SK-N-SH (cell line): ENCODE measurements around the gene MYH11. TPM values are rescaled to one million over a fixed set of nuclear protein-coding genes. Genes with fewer than 3 reads are reported as not detected.
A peak's percentile ranks its signal among the peaks of the same experiment; 100 is the strongest.

Source experiments
- CTCF ChIA-PET: fragments of 300-600, 350-600 bp; formaldehyde crosslinking; extraction: SDS; loops from one replicate; lab custom pipeline; 2021; lab: Yijun Ruan, JAX
- POLR2A ChIA-PET: fragments of 350-600 bp; sonication (Branson Sonifier 250); formaldehyde crosslinking; extraction: SDS; loops from one replicate; lab custom pipeline; 2020; ENCODE audit warnings: antibody characterized with exemption, inconsistent platforms; lab: Yijun Ruan, JAX
- DNase-seq: peaks from one replicate; pipeline ENCODE4 v3.0.0; 2012
- H2AFZ ChIP-seq: fragments of 200-600 bp; sonication (generic); 2 replicates; pipeline ENCODE4 v1.8.1; 2016; ENCODE audit warnings: antibody characterized with exemption, mild to moderate bottlenecking, low read depth
- H3F3A ChIP-seq: fragments of 200-600 bp; sonication (generic); replicated peaks from 2 replicates; pipeline ENCODE3; 2016; ENCODE audit warnings: antibody characterized with exemption, mild to moderate bottlenecking; ENCODE audit not compliant: insufficient read depth
- H3K27ac ChIP-seq, 2 experiments: fragments of 200-500 bp in 1 of 2; fragments of 200-600 bp in 1 of 2; sonication (Bioruptor generic) in 1 of 2; sonication (generic), shearing (Covaris generic) in 1 of 2; 2 replicates each; pipeline versions ENCODE4 v1.5.1 to v1.6.1; 2014 to 2016; ENCODE audit warnings: low read depth in 2 of 2, inconsistent platforms in 1 of 2, low read length in 1 of 2, mild to moderate bottlenecking in 1 of 2, mixed read lengths in 1 of 2
- H3K27me3 ChIP-seq: fragments of 200-600 bp; sonication (generic), shearing (Covaris generic); 2 replicates; pipeline ENCODE4 v1.6.1; 2016; ENCODE audit warnings: mixed run types; ENCODE audit not compliant: insufficient read depth
- H3K36me3 ChIP-seq, 2 experiments: fragments of 200-500 bp in 1 of 2; fragments of 200-600 bp in 1 of 2; sonication (Bioruptor generic) in 1 of 2; sonication (generic) in 1 of 2; replicated peaks in 1 of 2; 2 replicates each; pipeline versions ENCODE3 to v1.5.1; 2014 to 2016; ENCODE audit warnings: low read length in 1 of 2, mild to moderate bottlenecking in 1 of 2; ENCODE audit not compliant: insufficient read depth in 2 of 2, control insufficient read depth in 1 of 2
- H3K4me1 ChIP-seq, 2 experiments: fragments of 200-500 bp in 1 of 2; fragments of 200-600 bp in 1 of 2; sonication (Bioruptor generic) in 1 of 2; sonication (generic), shearing (Covaris generic) in 1 of 2; 2 replicates each; pipeline versions ENCODE4 v1.5.1 to v1.6.1; 2014 to 2016; ENCODE audit warnings: low read depth in 1 of 2, low read length in 1 of 2, mixed run types in 1 of 2; ENCODE audit not compliant: insufficient read depth in 2 of 2, control insufficient read depth in 1 of 2
- H3K4me2 ChIP-seq: fragments of 200-600 bp; sonication (generic), shearing (Covaris generic); 2 replicates; pipeline ENCODE4 v1.6.1; 2017; ENCODE audit warnings: mixed run types
- H3K4me3 ChIP-seq, 2 experiments: fragments of 200-500 bp in 1 of 2; fragments of 200-600 bp in 1 of 2; sonication (Bioruptor generic) in 1 of 2; sonication (generic), shearing (Covaris generic) in 1 of 2; 2 replicates each; pipeline versions ENCODE4 v1.5.1 to v1.8.1; 2014 to 2016; ENCODE audit warnings: low read depth in 2 of 2, inconsistent platforms in 1 of 2, low read length in 1 of 2, mild to moderate bottlenecking in 1 of 2, mixed read lengths in 1 of 2, moderate library complexity in 1 of 2
- H3K79me2 ChIP-seq: fragments of 200-600 bp; sonication (generic); 2 replicates; pipeline ENCODE4 v1.8.1; 2017; ENCODE audit warnings: mild to moderate bottlenecking; ENCODE audit not compliant: insufficient read depth
- H3K9ac ChIP-seq: fragments of 200-600 bp; sonication (generic); 2 replicates; pipeline ENCODE4 v1.6.1; 2017; ENCODE audit warnings: mixed run types
- H3K9me2 ChIP-seq: fragments of 200-600 bp; sonication (generic); 2 replicates; pipeline ENCODE4 v1.6.1; 2017; ENCODE audit warnings: mixed run types
- H3K9me3 ChIP-seq: fragments of 200-600 bp; sonication (generic); 2 replicates; pipeline ENCODE4 v1.6.1; 2017; ENCODE audit warnings: mixed run types, mild to moderate bottlenecking, moderate library complexity
- H4K20me1 ChIP-seq: fragments of 200-600 bp; sonication (generic); 2 replicates; pipeline ENCODE4 v1.6.1; 2017; ENCODE audit warnings: mild to moderate bottlenecking, mixed run types; ENCODE audit not compliant: insufficient read depth
- CTCF ChIP-seq: fragments of 200-600 bp; sonication (generic); IDR thresholded peaks from 2 replicates; pipeline ENCODE4 v1.6.1; 2017; ENCODE audit warnings: antibody characterized with exemption, mild to moderate bottlenecking, moderate library complexity
- EP300 ChIP-seq, 2 experiments: IDR thresholded peaks; 2 replicates each; pipeline versions ENCODE4 v1.4.0 to v1.6.1; 2012; ENCODE audit warnings: borderline replicate concordance in 1 of 2, low read depth in 1 of 2, low read length in 1 of 2
- EZH2phosphoT487 ChIP-seq: fragments of 200-600 bp; sonication (generic); IDR thresholded peaks from 2 replicates; pipeline ENCODE4 v1.6.1; 2017; ENCODE audit warnings: low read depth, mixed run types, mild to moderate bottlenecking, antibody characterized with exemption, moderate library complexity, borderline replicate concordance
- MEF2A ChIP-seq: IDR thresholded peaks from 2 replicates; pipeline ENCODE4 v1.4.0; 2012; ENCODE audit warnings: low read depth, borderline replicate concordance
- MXI1 ChIP-seq: IDR thresholded peaks from 2 replicates; pipeline ENCODE4 v1.6.1; 2012; ENCODE audit warnings: mild to moderate bottlenecking, low read depth, low read length, improper control_type of control experiment
- NRF1 ChIP-seq: IDR thresholded peaks from 2 replicates; pipeline ENCODE4 v1.6.1; 2012; ENCODE audit warnings: low read depth, mild to moderate bottlenecking, low read length
- PBX3 ChIP-seq: IDR thresholded peaks from 2 replicates; pipeline ENCODE4; 2012
- REST ChIP-seq: IDR thresholded peaks from 2 replicates; pipeline ENCODE4 v1.6.1; 2012; ENCODE audit warnings: mild to moderate bottlenecking, low read depth, low read length, moderate library complexity
- RFX5 ChIP-seq: IDR thresholded peaks from 2 replicates; pipeline ENCODE4 v1.6.1; 2012; ENCODE audit warnings: mild to moderate bottlenecking, improper control_type of control experiment, low read length
- RXRA ChIP-seq: IDR thresholded peaks from 2 replicates; pipeline ENCODE4 v1.4.0; 2012; ENCODE audit warnings: low read depth, mild to moderate bottlenecking, borderline replicate concordance
- SIN3A ChIP-seq: IDR thresholded peaks from 2 replicates; pipeline ENCODE4 v1.6.1; 2012; ENCODE audit warnings: low read depth, mild to moderate bottlenecking, low read length, moderate library complexity, borderline replicate concordance
- SMC3 ChIP-seq: IDR thresholded peaks from 2 replicates; pipeline ENCODE4 v1.6.1; 2012; ENCODE audit warnings: low read depth, low read length, improper control_type of control experiment
- TAF1 ChIP-seq: IDR thresholded peaks from 2 replicates; pipeline ENCODE4 v1.6.1; 2012; ENCODE audit warnings: low read depth, mild to moderate bottlenecking, low read length, moderate library complexity, borderline replicate concordance
- TEAD4 ChIP-seq: IDR thresholded peaks from 2 replicates; pipeline ENCODE4 v1.4.0; 2012; ENCODE audit warnings: mild to moderate bottlenecking, borderline replicate concordance; ENCODE audit not compliant: insufficient read depth
- WGBS: methylation state at CpG from one replicate; pipeline ENCODE4 v1.1.6; 2017; ENCODE audit warnings: low lambda C conversion rate; 5-methylcytosine and 5-hydroxymethylcytosine counted together
- polyA plus RNA-seq, 3 experiments: library from polyadenylated mRNA; depleted of rRNA; stranded (reverse); fragments of >200 nt; gene quantifications; 2 replicates each; pipeline ENCODE4 v1.2.3, GENCODE V29; 2012
- TF ChIP-seq, protein P1 (sequence below): fragments of 150-350 bp; IDR thresholded peaks from 2 replicates; pipeline ENCODE4 v1.6.1; 2017; ENCODE audit warnings: antibody characterized with exemption, low read length, low read depth, borderline replicate concordance
- TF ChIP-seq, protein P2 (sequence below): fragments of 150-350 bp; IDR thresholded peaks from 2 replicates; pipeline ENCODE4 v1.6.1; 2016; ENCODE audit warnings: mild to moderate bottlenecking, low read depth, low read length

Gene MYH11
- polyA plus RNA-seq, 1 of the 3 experiments (the other 2 are of a cell fraction), result 0.02 TPM

GRCh38 chr16:15766918-15767317 lies 89.9 kb downstream of the MYH11 start:
- no peaks in the 10 kb centered on the region for H3K36me3 ChIP-seq
- no peak overlapping the region for H3K27ac ChIP-seq
- no peak overlapping the region for H3K9ac ChIP-seq
- no peak overlapping the region for H3K4me2 ChIP-seq
- TF ChIP-seq PBX3, result no peak
- H3K27me3 ChIP-seq, result peaks cover 4% of the 10 kb centered on the region; the same call in 1 of the 2 replicates
- DNase-seq, result no peak
- ChIA-PET CTCF (interaction anchor here (1.0 to 4.8 kb wide), 8 partner anchors 11 to 81 kb away, joined by 3 to 33 read pairs (median 6); no protein-coding TSS in a partner anchor), POLR2A (no interaction called here)
- no peaks in the 10 kb centered on the region for H3K79me2 ChIP-seq
- no peaks in the 10 kb centered on the region for H3K4me1 ChIP-seq
- H3F3A ChIP-seq, result no peaks in the 10 kb centered on the region
- H4K20me1 ChIP-seq, result no peaks in the 10 kb centered on the region
- no peaks in the 10 kb centered on the region for H3K9me2 ChIP-seq
- no peaks in the 10 kb centered on the region for H3K9me3 ChIP-seq
- no peak overlapping the region for H3K4me3 ChIP-seq
- WGBS, result 73% methylated on average over 5 of the region's 5 CpGs
- H2AFZ ChIP-seq, result no peak overlapping the region

DNA sequence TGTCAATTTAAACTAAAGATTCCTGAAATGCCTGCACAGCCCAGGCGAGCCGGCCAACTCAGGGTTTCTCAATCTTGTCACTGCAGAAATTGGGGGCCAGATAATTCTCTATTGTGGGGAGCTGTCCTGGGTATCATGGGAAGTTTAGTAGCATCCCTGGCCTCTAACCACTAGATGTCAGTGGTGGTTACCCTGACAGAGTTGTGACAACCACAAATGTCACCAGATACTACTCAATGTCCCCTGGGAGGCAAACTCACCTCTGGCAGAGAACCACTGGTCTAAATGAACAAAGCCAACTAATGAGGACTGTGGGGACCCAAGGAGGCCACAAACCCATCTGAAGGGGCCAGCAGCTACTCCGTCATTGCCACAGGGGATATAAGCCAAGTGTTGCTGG lies 90.9 kb downstream of the MYH11 start:
- 48% methylated on average over 3 of the region's 3 CpGs for WGBS
- TF ChIP-seq MXI1 (no peak), SIN3A (no peak), PBX3 (no peak), MEF2A (no peak), SMC3 (peak; percentile 75), NRF1 (no peak), TEAD4 (no peak), CTCF (peak; percentile 67), TAF1 (no peak), RFX5 (no peak), REST (peak; percentile 90), RXRA (no peak), EP300 (IDR thresholded peaks at IDR 0.05; ENCODE audit: borderline replicate concordance in 1 of 2, low read depth in 1 of 2, low read length in 1 of 2) (no peak), EZH2phosphoT487 (no peak)
- TF ChIP-seq, protein P1, sequence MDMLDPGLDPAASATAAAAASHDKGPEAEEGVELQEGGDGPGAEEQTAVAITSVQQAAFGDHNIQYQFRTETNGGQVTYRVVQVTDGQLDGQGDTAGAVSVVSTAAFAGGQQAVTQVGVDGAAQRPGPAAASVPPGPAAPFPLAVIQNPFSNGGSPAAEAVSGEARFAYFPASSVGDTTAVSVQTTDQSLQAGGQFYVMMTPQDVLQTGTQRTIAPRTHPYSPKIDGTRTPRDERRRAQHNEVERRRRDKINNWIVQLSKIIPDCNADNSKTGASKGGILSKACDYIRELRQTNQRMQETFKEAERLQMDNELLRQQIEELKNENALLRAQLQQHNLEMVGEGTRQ, result no peak
- TF ChIP-seq, protein P2, sequence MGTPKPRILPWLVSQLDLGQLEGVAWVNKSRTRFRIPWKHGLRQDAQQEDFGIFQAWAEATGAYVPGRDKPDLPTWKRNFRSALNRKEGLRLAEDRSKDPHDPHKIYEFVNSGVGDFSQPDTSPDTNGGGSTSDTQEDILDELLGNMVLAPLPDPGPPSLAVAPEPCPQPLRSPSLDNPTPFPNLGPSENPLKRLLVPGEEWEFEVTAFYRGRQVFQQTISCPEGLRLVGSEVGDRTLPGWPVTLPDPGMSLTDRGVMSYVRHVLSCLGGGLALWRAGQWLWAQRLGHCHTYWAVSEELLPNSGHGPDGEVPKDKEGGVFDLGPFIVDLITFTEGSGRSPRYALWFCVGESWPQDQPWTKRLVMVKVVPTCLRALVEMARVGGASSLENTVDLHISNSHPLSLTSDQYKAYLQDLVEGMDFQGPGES, result no peak

More for the DNA sequence above, 90.9 kb downstream of the MYH11 start:
- H3K4me1 ChIP-seq, result no peaks in the 10 kb centered on the region
- POLR2A ChIA-PET, result no interaction called here
- H3F3A ChIP-seq, result no peaks in the 10 kb centered on the region
- no peaks in the 10 kb centered on the region for H3K9me2 ChIP-seq
- H3K9ac ChIP-seq, result no peak overlapping the region
- peaks cover 4% of the 10 kb centered on the region; the same call in 1 of the 2 replicates for H3K27me3 ChIP-seq
- no peak overlapping the region; a peak in 1 of 4 replicates for H3K4me3 ChIP-seq
- H2AFZ ChIP-seq, result no peak overlapping the region
- DNase-seq, result peak; percentile 64
- CTCF ChIA-PET, result interaction anchor here (0.6 to 4.8 kb wide), 27 partner anchors 9 to 421 kb away, joined by 3 to 33 read pairs (median 4); no protein-coding TSS in a partner anchor
- H3K79me2 ChIP-seq, result no peaks in the 10 kb centered on the region
- H3K4me2 ChIP-seq, result no peak overlapping the region
- H3K36me3 ChIP-seq, result no peaks in the 10 kb centered on the region
- no peaks in the 10 kb centered on the region for H3K9me3 ChIP-seq
- H4K20me1 ChIP-seq, result no peaks in the 10 kb centered on the region
- no peak overlapping the region for H3K27ac ChIP-seq
